ENCODE measurements around the gene UBN1.

DNA sequence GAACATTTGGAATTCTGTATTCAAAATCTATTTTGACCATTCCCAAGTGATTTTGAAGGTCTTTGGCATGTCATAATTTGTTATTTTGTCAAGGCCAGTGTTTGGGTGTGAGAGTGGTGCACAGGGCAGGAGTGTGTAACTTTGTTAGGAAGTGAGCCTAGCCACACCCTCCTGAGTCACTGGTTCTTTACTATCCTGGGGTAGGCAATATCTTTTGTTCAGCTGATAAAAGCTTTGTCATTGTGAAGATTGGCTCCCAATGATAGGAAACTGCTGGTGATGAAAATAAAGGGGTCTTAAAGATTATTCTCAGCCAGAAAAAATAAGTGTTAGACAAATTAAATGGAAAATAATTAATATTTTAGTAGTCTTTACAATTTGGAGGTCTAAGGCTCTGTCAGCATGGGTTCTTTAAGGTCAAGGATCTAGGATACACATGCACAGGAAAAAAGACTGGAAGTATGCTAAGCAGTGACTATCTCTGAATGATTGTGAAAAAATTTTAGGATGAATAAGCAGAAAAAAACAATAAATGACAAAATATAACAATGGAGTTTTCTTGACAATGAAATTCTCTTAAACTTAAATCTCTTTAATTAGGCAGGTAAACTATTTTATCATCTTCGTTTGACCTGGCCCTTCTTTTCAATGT is 5.1 kb downstream of the UBN1 start:
- TF ChIP-seq CHD2 (IDR thresholded peaks at IDR 0.05; ENCODE audit: low read depth, low read length) (no peak), ZNF274 (CRISPR knock-in tag; IDR thresholded peaks at IDR 0.05) (no peak), SNRNP70 (IDR thresholded peaks at IDR 0.05; ENCODE audit: low read depth, low read length) (no peak)
- TF ChIP-seq, protein P1, sequence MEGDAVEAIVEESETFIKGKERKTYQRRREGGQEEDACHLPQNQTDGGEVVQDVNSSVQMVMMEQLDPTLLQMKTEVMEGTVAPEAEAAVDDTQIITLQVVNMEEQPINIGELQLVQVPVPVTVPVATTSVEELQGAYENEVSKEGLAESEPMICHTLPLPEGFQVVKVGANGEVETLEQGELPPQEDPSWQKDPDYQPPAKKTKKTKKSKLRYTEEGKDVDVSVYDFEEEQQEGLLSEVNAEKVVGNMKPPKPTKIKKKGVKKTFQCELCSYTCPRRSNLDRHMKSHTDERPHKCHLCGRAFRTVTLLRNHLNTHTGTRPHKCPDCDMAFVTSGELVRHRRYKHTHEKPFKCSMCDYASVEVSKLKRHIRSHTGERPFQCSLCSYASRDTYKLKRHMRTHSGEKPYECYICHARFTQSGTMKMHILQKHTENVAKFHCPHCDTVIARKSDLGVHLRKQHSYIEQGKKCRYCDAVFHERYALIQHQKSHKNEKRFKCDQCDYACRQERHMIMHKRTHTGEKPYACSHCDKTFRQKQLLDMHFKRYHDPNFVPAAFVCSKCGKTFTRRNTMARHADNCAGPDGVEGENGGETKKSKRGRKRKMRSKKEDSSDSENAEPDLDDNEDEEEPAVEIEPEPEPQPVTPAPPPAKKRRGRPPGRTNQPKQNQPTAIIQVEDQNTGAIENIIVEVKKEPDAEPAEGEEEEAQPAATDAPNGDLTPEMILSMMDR (CRISPR knock-in tag; IDR thresholded peaks at IDR 0.05) = no peak
- TF ChIP-seq, protein P2, sequence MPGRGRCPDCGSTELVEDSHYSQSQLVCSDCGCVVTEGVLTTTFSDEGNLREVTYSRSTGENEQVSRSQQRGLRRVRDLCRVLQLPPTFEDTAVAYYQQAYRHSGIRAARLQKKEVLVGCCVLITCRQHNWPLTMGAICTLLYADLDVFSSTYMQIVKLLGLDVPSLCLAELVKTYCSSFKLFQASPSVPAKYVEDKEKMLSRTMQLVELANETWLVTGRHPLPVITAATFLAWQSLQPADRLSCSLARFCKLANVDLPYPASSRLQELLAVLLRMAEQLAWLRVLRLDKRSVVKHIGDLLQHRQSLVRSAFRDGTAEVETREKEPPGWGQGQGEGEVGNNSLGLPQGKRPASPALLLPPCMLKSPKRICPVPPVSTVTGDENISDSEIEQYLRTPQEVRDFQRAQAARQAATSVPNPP (CRISPR knock-in tag; IDR thresholded peaks at IDR 0.05) = no peak

Data from HepG2 (cell line).